Measurements from ENCODE around the gene DAB1. TPM values are rescaled to one million over a fixed set of nuclear protein-coding genes. Genes with fewer than 3 reads are reported as not detected.

The DAB1 gene
- total and polyA plus RNA-seq, 5 donors from 2014 or later, result 0.87 to 5.1 (median 4.0) TPM

DNA sequence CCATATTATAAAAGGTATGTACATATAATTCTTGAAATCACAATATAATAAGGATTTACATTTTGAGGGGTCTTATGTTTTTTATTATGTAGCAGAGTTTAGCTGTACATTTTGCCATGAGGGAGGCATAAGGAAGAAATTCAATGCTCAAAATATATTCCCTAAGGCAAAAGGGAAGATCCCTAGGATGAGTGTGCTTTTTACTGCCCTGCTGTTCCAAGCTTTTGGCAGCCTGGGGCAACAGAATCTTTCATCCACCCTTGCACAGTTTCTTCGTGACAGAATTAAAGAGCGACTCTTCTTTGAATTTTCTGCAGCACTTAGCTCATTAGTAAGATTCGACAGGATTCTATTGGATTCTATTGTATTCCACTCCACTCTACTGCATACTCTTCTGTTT is 39.5 kb upstream of the DAB1 start:
- DNase-seq, result no peak
- H3K27me3 Mint-ChIP-seq, result no peaks in the 10 kb centered on the region

GRCh38 chr1:57461405-57461804 is 37.5 kb upstream of the DAB1 start:
- Histone ChIP-seq H3K27me3 (ENCODE audit: control insufficient read depth, insufficient read depth, low read length) (no peaks in the 10 kb centered on the region), H3K4me1 (ENCODE audit: control insufficient read depth, insufficient read depth, low read length, poor library complexity, severe bottlenecking) (no peaks in the 10 kb centered on the region), H3K9me3 (ENCODE audit: control insufficient read depth in 2 of 2, low read length in 2 of 2) (no peaks in the 10 kb centered on the region), H3K27ac (ENCODE audit: insufficient read depth, low read length, poor library complexity, severe bottlenecking) (no peak overlapping the region), H3K36me3 (ENCODE audit: control insufficient read depth, insufficient read depth, low read length) (no peaks in the 10 kb centered on the region), H3K4me3 (ENCODE audit: low read depth, low read length) (no peak overlapping the region)
- H3K4me1 Mint-ChIP-seq, result peaks cover 0 to 5% (median 0%) of the 10 kb centered on the region in 4 donors
- no peak overlapping the region for H3K27ac Mint-ChIP-seq
- H3K36me3 Mint-ChIP-seq, result no peaks in the 10 kb centered on the region
- ATAC-seq (ENCODE audit: low read depth in 2 of 2), result no peak
- H3K9me3 Mint-ChIP-seq, result peaks cover 3 to 12% (median 8%) of the 10 kb centered on the region in 7 donors
- DNase-seq, result no peak
- no peak overlapping the region for H3K4me3 Mint-ChIP-seq
- H3K27me3 Mint-ChIP-seq, result no peaks in the 10 kb centered on the region

More for the DNA sequence above, 39.5 kb upstream of the DAB1 start:
- no peaks in the 10 kb centered on the region for H3K27me3 ChIP-seq (ENCODE audit: control insufficient read depth, insufficient read depth, low read length)
- H3K9me3 ChIP-seq (ENCODE audit: control insufficient read depth in 2 of 2, low read length in 2 of 2), result no peaks in the 10 kb centered on the region
- Mint-ChIP-seq H3K9me3 (peaks cover 0 to 5% (median 0%) of the 10 kb centered on the region in 7 donors), H3K27ac (no peak overlapping the region), H3K4me1 (no peaks in the 10 kb centered on the region), H3K4me3 (no peak overlapping the region), H3K36me3 (no peaks in the 10 kb centered on the region)
- ATAC-seq (ENCODE audit: low read depth in 2 of 2), result no peak
- H3K36me3 ChIP-seq (ENCODE audit: control insufficient read depth, insufficient read depth, low read length), result no peaks in the 10 kb centered on the region
- H3K4me3 ChIP-seq (ENCODE audit: low read depth, low read length), result no peak overlapping the region
- no peak overlapping the region for H3K27ac ChIP-seq (ENCODE audit: insufficient read depth, low read length, poor library complexity, severe bottlenecking)
- H3K4me1 ChIP-seq (ENCODE audit: control insufficient read depth, insufficient read depth, low read length, poor library complexity, severe bottlenecking), result no peaks in the 10 kb centered on the region

GRCh38 chr1:57451516-57451915 is 27.7 kb upstream of the DAB1 start:
- ATAC-seq (ENCODE audit: low read depth in 2 of 2) (no peak), DNase-seq (no peak)
- peaks cover 0 to 10% (median 0%) of the 10 kb centered on the region in 7 donors for H3K9me3 Mint-ChIP-seq
- Histone ChIP-seq H3K4me3 (ENCODE audit: low read depth, low read length) (no peak overlapping the region), H3K27me3 (ENCODE audit: control insufficient read depth, insufficient read depth, low read length) (peaks cover 2% of the 10 kb centered on the region), H3K9me3 (ENCODE audit: control insufficient read depth in 2 of 2, low read length in 2 of 2) (no peaks in the 10 kb centered on the region), H3K36me3 (ENCODE audit: control insufficient read depth, insufficient read depth, low read length) (no peaks in the 10 kb centered on the region), H3K27ac (ENCODE audit: insufficient read depth, low read length, poor library complexity, severe bottlenecking) (no peak overlapping the region), H3K4me1 (ENCODE audit: control insufficient read depth, insufficient read depth, low read length, poor library complexity, severe bottlenecking) (no peaks in the 10 kb centered on the region)
- H3K36me3 Mint-ChIP-seq, result no peaks in the 10 kb centered on the region
- H3K27ac Mint-ChIP-seq, result no peak overlapping the region
- H3K4me1 Mint-ChIP-seq, result no peaks in the 10 kb centered on the region
- H3K4me3 Mint-ChIP-seq, result no peak overlapping the region
- no peaks in the 10 kb centered on the region for H3K27me3 Mint-ChIP-seq

DNA sequence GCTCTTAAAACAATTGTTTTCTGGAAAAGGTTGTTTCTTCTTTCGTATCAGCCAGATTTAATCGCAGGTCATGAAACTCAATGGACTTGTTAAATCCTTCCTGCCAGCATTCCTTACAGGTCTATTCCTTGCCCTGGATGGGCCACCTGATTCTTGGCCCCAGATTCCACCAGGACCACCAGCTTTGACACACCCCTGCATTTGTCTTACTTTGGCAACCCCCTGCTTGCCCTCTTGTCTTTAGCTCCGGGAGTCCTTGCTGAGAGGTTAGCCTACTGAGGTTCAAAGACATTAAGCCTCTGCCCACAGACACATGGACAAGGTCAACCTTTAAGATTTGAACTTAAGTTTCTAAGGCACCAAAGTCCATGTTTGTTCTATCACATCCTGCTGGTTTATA is 27.1 kb upstream of the DAB1 start:
- Mint-ChIP-seq H3K4me3 (no peak overlapping the region), H3K27me3 (no peaks in the 10 kb centered on the region), H3K27ac (no peak overlapping the region), H3K4me1 (no peaks in the 10 kb centered on the region), H3K36me3 (no peaks in the 10 kb centered on the region), H3K9me3 (peaks cover 0 to 10% (median 0%) of the 10 kb centered on the region in 7 donors)
- peaks cover 2% of the 10 kb centered on the region for H3K27me3 ChIP-seq (ENCODE audit: control insufficient read depth, insufficient read depth, low read length)
- H3K4me3 ChIP-seq (ENCODE audit: low read depth, low read length), result no peak overlapping the region
- DNase-seq (no peak), ATAC-seq (ENCODE audit: low read depth in 2 of 2) (no peak)
- H3K27ac ChIP-seq (ENCODE audit: insufficient read depth, low read length, poor library complexity, severe bottlenecking), result no peak overlapping the region
- H3K4me1 ChIP-seq (ENCODE audit: control insufficient read depth, insufficient read depth, low read length, poor library complexity, severe bottlenecking), result no peaks in the 10 kb centered on the region
- no peaks in the 10 kb centered on the region for H3K36me3 ChIP-seq (ENCODE audit: control insufficient read depth, insufficient read depth, low read length)
- H3K9me3 ChIP-seq (ENCODE audit: control insufficient read depth in 2 of 2, low read length in 2 of 2), result no peaks in the 10 kb centered on the region

DNA sequence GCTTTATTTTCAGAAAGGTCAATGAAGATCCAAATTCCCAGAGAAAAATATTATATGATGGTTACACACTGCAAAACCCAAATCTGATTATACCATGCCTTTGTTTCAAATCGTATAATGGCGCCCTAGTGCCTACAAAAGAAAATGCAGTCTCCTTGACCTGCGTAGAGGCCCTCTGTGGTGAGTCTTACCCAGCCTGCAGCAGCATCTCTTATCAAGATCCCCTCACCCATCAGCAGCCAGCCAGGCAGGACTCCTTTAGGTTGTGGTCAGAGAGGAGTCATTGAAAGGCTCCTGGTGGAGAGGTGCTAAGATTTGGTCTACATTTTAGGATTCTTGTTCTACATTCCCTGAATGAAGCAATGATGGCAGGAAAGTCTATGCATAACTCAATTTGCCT is 23.7 kb upstream of the DAB1 start:
- no peaks in the 10 kb centered on the region for H3K4me1 ChIP-seq (ENCODE audit: control insufficient read depth, insufficient read depth, low read length, poor library complexity, severe bottlenecking)
- Mint-ChIP-seq H3K4me3 (no peak overlapping the region), H3K4me1 (no peaks in the 10 kb centered on the region), H3K36me3 (no peaks in the 10 kb centered on the region), H3K27ac (no peak overlapping the region), H3K27me3 (no peaks in the 10 kb centered on the region), H3K9me3 (peaks cover 0 to 3% (median 0%) of the 10 kb centered on the region in 7 donors)
- no peaks in the 10 kb centered on the region for H3K9me3 ChIP-seq (ENCODE audit: control insufficient read depth in 2 of 2, low read length in 2 of 2)
- no peak overlapping the region for H3K27ac ChIP-seq (ENCODE audit: insufficient read depth, low read length, poor library complexity, severe bottlenecking)
- DNase-seq (no peak), ATAC-seq (ENCODE audit: low read depth in 2 of 2) (no peak)
- H3K4me3 ChIP-seq (ENCODE audit: low read depth, low read length), result no peak overlapping the region
- peaks cover 2% of the 10 kb centered on the region for H3K27me3 ChIP-seq (ENCODE audit: control insufficient read depth, insufficient read depth, low read length)
- no peaks in the 10 kb centered on the region for H3K36me3 ChIP-seq (ENCODE audit: control insufficient read depth, insufficient read depth, low read length)

- DNase-seq (no peak), ATAC-seq (ENCODE audit: low read depth in 2 of 2) (no peak)
- H3K36me3 ChIP-seq (ENCODE audit: control insufficient read depth, insufficient read depth, low read length), result no peaks in the 10 kb centered on the region
- no peaks in the 10 kb centered on the region for H3K27me3 ChIP-seq (ENCODE audit: control insufficient read depth, insufficient read depth, low read length)
- no peaks in the 10 kb centered on the region for H3K4me1 ChIP-seq (ENCODE audit: control insufficient read depth, insufficient read depth, low read length, poor library complexity, severe bottlenecking)
- H3K27me3 Mint-ChIP-seq, result no peaks in the 10 kb centered on the region
- no peaks in the 10 kb centered on the region for H3K4me1 Mint-ChIP-seq
- H3K4me3 Mint-ChIP-seq, result no peak overlapping the region
- H3K9me3 Mint-ChIP-seq, result peaks cover 0 to 3% (median 0%) of the 10 kb centered on the region in 7 donors
- H3K27ac Mint-ChIP-seq, result no peak overlapping the region
- no peaks in the 10 kb centered on the region for H3K9me3 ChIP-seq (ENCODE audit: control insufficient read depth in 2 of 2, low read length in 2 of 2)
- H3K36me3 Mint-ChIP-seq, result no peaks in the 10 kb centered on the region
- no peak overlapping the region for H3K4me3 ChIP-seq (ENCODE audit: low read depth, low read length)
- H3K27ac ChIP-seq (ENCODE audit: insufficient read depth, low read length, poor library complexity, severe bottlenecking), result no peak overlapping the region
Measured at GRCh38 chr1:57443004-57443403, 19.1 kb upstream of the DAB1 start.

GRCh38 chr1:57440096-57440495 is 16.2 kb upstream of the DAB1 start:
- H3K4me1 Mint-ChIP-seq, result no peaks in the 10 kb centered on the region
- no peak for DNase-seq

DNA sequence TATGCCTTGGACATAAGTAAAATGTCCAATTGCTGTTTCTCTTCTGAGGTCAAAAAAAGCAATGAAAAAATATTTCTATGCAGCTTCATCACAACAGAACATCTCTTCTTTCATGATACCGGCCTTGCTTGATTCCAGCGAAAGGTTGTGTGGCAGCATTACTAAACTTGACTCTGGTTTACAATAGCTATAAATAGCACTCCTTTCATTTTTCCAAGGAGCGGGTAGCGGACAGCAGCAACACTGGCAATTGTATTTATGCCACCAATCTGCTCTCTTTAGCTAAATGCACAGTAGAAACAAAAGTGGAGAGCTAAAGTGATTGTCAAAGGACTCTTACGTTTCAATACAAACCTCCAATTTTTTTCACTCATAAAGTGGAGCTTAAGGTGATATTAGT is 7.5 kb upstream of the DAB1 start:
- H3K9me3 Mint-ChIP-seq, result peaks cover 0 to 7% (median 1%) of the 10 kb centered on the region in 7 donors
- H3K4me1 Mint-ChIP-seq, result no peaks in the 10 kb centered on the region
- H3K27me3 Mint-ChIP-seq, result peaks cover 10% of the 10 kb centered on the region
- DNase-seq (no peak), ATAC-seq (ENCODE audit: low read depth in 2 of 2) (no peak)
- no peaks in the 10 kb centered on the region for H3K36me3 Mint-ChIP-seq
- Histone ChIP-seq H3K4me3 (ENCODE audit: low read depth, low read length) (no peak overlapping the region), H3K27me3 (ENCODE audit: control insufficient read depth, insufficient read depth, low read length) (no peaks in the 10 kb centered on the region), H3K36me3 (ENCODE audit: control insufficient read depth, insufficient read depth, low read length) (no peaks in the 10 kb centered on the region), H3K4me1 (ENCODE audit: control insufficient read depth, insufficient read depth, low read length, poor library complexity, severe bottlenecking) (no peaks in the 10 kb centered on the region), H3K9me3 (ENCODE audit: control insufficient read depth in 2 of 2, low read length in 2 of 2) (no peaks in the 10 kb centered on the region), H3K27ac (ENCODE audit: insufficient read depth, low read length, poor library complexity, severe bottlenecking) (no peak overlapping the region)
- H3K27ac Mint-ChIP-seq, result peak overlapping the region in 1 of 3 donors; percentile 40
- no peak overlapping the region for H3K4me3 Mint-ChIP-seq

More at GRCh38 chr1:57440096-57440495, 16.2 kb upstream of the DAB1 start:
- H3K27ac Mint-ChIP-seq, result no peak overlapping the region
- Histone ChIP-seq H3K27me3 (ENCODE audit: control insufficient read depth, insufficient read depth, low read length) (no peaks in the 10 kb centered on the region), H3K36me3 (ENCODE audit: control insufficient read depth, insufficient read depth, low read length) (no peaks in the 10 kb centered on the region), H3K4me3 (ENCODE audit: low read depth, low read length) (no peak overlapping the region), H3K27ac (ENCODE audit: insufficient read depth, low read length, poor library complexity, severe bottlenecking) (no peak overlapping the region), H3K4me1 (ENCODE audit: control insufficient read depth, insufficient read depth, low read length, poor library complexity, severe bottlenecking) (no peaks in the 10 kb centered on the region), H3K9me3 (ENCODE audit: control insufficient read depth in 2 of 2, low read length in 2 of 2) (no peaks in the 10 kb centered on the region)
- no peaks in the 10 kb centered on the region for H3K27me3 Mint-ChIP-seq
- H3K9me3 Mint-ChIP-seq, result peaks cover 0 to 3% (median 0%) of the 10 kb centered on the region in 7 donors
- no peak for ATAC-seq (ENCODE audit: low read depth in 2 of 2)
- H3K36me3 Mint-ChIP-seq, result no peaks in the 10 kb centered on the region
- no peak overlapping the region for H3K4me3 Mint-ChIP-seq

Measured in CD4-positive, CD25-positive, alpha-beta regulatory T cell (primary cell).